Sigmoid colon (tissue), 7 donors: ENCODE measurements around the gene SEMA5B. TPM values are rescaled to one million over a fixed set of nuclear protein-coding genes. Genes with fewer than 3 reads are reported as not detected.
A peak's percentile ranks its signal among the peaks of the same experiment; 100 is the strongest.

Experiments used
- DNase-seq: peaks from one replicate; pipeline ENCODE4 v3.0.0-alpha.2; 2019
- H3K27ac ChIP-seq, 4 donors: fragments of 200-600 bp; sonication (generic); one replicate each; pipeline ENCODE4 v1.5.1; 2016 to 2019; ENCODE audit warnings: mild to moderate bottlenecking in 1 of 4
- H3K27me3 ChIP-seq, 3 donors: fragments of 200-600 bp; sonication (generic); one replicate each; pipeline ENCODE4 v1.5.1; 2019; ENCODE audit warnings: mild to moderate bottlenecking in 1 of 3
- H3K36me3 ChIP-seq, 4 donors: fragments of 200-600 bp; sonication (generic); one replicate each; pipeline ENCODE4 v1.5.1; 2016 to 2019
- H3K4me1 ChIP-seq, 4 donors: fragments of 200-600 bp; sonication (generic); one replicate each; pipeline ENCODE4 v1.5.1; 2017 to 2019
- H3K4me3 ChIP-seq, 4 donors: fragments of 200-600 bp; sonication (generic); one replicate each; pipeline ENCODE4 v1.5.1; 2017 to 2019; ENCODE audit warnings: mild to moderate bottlenecking in 2 of 4, moderate library complexity in 1 of 4
- H3K9me3 ChIP-seq, 4 donors: fragments of 200-600 bp in 3 of 4; sonication (generic) in 3 of 4; one replicate each; pipeline versions ENCODE4 v1.5.1 to v1.6.1; 2013 to 2019
- EP300 ChIP-seq, 4 donors: sonication (generic); formaldehyde crosslinking; IDR thresholded peaks; one replicate each; pipeline ENCODE4 v1.6.1; 2017; ENCODE audit warnings: antibody characterized with exemption in 4 of 4
- POLR2A ChIP-seq, 2 donors: fragments of 450-650 bp; IDR thresholded peaks; one replicate each; pipeline ENCODE4 v1.6.1; 2016; ENCODE audit warnings: antibody characterized with exemption in 2 of 2, mild to moderate bottlenecking in 2 of 2, moderate library complexity in 2 of 2
- POLR2AphosphoS5 ChIP-seq, 4 donors: sonication (generic); formaldehyde crosslinking; IDR thresholded peaks; one replicate each; pipeline ENCODE4 v1.6.1; 2017; ENCODE audit warnings: antibody characterized with exemption in 4 of 4
- WGBS, 2 donors: extraction: QIAGEN DNeasy Blood & Tissue Kit; methylation state at CpG; one replicate each; pipeline ENCODE4 v1.1.7; 2013; 5-methylcytosine and 5-hydroxymethylcytosine counted together
- intact Hi-C: fragments of 100-400 bp; cut with DNase I; formaldehyde crosslinking; loops from one replicate; pipeline ENCODE4 v1.15.1; 2023
- polyA plus RNA-seq, 3 donors: library from polyadenylated mRNA; stranded (reverse); fragments of 200-250 nt; gene quantifications; one replicate each; pipeline ENCODE4 v1.2.3, GENCODE V29; 2013
- total RNA-seq, 4 donors: library from RNA; depleted of rRNA; stranded (reverse); fragments of >200 nt; gene quantifications; one replicate each; pipeline ENCODE4 v1.1.0, GENCODE V29; 2016
- TF ChIP-seq, protein P1 (sequence below), 4 experiments: fragments of 450-650 bp in 3 of 4; fragments of 200-600 bp in 1 of 4; IDR thresholded peaks; one replicate each; pipeline ENCODE4 v1.5.1; 2016 to 2019; ENCODE audit warnings: antibody characterized with exemption in 4 of 4, mild to moderate bottlenecking in 3 of 4, moderate library complexity in 2 of 4
- donor health status: healthy with polysubstance abuse.
- donor health status: Bipolar disorder and iron deficiency.
- donor health status: healthy.

SEMA5B gene
- total and polyA plus RNA-seq, 7 donors = 0.36 to 0.69 (median 0.55) TPM; not detected in 2

GRCh38 chr3:123028233-123028828 lies 768 bp upstream of the SEMA5B start:
- Histone ChIP-seq H3K27ac (peak overlapping the region in 2 of 4 donors; percentile 1 to 51), H3K27me3 (peaks cover 12 to 81% (median 38%) of the 10 kb centered on the region in 3 donors), H3K36me3 (no peaks in the 10 kb centered on the region), H3K4me3 (peak overlapping the region; percentile 27 to 61 (median 52)), H3K9me3 (no peaks in the 10 kb centered on the region), H3K4me1 (peaks cover 0 to 33% (median 31%) of the 10 kb centered on the region in 4 donors)
- no peak for TF ChIP-seq POLR2A (IDR thresholded peaks at IDR 0.05)
- TF ChIP-seq, protein P1, sequence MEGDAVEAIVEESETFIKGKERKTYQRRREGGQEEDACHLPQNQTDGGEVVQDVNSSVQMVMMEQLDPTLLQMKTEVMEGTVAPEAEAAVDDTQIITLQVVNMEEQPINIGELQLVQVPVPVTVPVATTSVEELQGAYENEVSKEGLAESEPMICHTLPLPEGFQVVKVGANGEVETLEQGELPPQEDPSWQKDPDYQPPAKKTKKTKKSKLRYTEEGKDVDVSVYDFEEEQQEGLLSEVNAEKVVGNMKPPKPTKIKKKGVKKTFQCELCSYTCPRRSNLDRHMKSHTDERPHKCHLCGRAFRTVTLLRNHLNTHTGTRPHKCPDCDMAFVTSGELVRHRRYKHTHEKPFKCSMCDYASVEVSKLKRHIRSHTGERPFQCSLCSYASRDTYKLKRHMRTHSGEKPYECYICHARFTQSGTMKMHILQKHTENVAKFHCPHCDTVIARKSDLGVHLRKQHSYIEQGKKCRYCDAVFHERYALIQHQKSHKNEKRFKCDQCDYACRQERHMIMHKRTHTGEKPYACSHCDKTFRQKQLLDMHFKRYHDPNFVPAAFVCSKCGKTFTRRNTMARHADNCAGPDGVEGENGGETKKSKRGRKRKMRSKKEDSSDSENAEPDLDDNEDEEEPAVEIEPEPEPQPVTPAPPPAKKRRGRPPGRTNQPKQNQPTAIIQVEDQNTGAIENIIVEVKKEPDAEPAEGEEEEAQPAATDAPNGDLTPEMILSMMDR (IDR thresholded peaks at IDR 0.05) = peak; percentile 26 to 58 (median 44)
- DNase-seq = peak; percentile 74
- 1% methylated on average over 21 of the region's 21 CpGs for WGBS, 2 donors
- intact Hi-C loops = loop anchor here (2.0 to 10.0 kb wide), 5 partner anchors 38 to 231 kb away; partner anchors contain the start of genes PDIA5, SEC22A and SLC49A4

DNA sequence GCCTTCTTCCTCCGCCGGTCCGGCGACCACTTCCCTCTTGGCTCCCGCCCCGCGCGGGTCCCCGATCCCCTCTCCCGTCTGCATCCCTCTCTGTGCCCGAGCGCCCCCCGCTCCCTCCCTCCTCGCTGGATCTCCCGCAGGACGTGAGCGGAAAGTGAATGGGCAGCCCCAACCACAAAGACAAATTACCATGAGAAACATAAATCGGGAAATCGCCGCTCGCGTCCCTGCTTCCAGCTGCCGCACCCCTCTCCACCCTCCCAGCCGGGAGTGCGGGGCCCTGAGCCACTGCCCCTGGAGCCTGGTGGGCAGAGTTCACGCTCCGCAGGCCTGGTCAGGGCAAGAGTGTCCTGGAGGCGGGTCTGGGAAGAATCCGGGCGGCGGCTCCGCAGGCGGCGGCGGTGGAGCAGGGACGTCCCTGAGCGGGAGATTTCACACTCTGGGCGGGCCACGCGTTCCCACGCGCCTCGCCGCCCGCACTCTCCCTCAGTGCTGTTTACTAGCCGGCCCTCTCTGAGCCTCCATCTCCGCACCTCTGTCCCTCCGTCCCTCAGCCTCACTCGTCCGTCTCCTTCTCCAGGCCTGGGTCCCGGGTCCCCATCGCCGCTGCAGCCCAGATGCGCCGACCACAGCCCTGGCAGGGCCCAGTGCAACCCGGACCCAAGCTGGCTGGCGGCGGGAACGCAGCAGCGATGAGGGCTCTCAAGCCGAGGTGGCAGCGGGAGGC lies 835 bp downstream of the SEMA5B start:
- Histone ChIP-seq H3K27me3 (peaks cover 12 to 66% (median 27%) of the 10 kb centered on the region in 3 donors), H3K4me1 (peaks cover 0 to 33% (median 31%) of the 10 kb centered on the region in 4 donors), H3K36me3 (no peaks in the 10 kb centered on the region), H3K27ac (peak overlapping the region in 1 of 4 donors; percentile 8), H3K4me3 (peak overlapping the region; percentile 27 to 61 (median 52)), H3K9me3 (no peaks in the 10 kb centered on the region)
- DNase-seq = peak; percentile 67
- WGBS, 2 donors = 1% methylated on average over 62 of the region's 62 CpGs
- no peak for TF ChIP-seq POLR2A (IDR thresholded peaks at IDR 0.05)
- TF ChIP-seq, protein P1 (IDR thresholded peaks at IDR 0.05) = no peak
- intact Hi-C loops = loop anchor here (5.0 to 10.0 kb wide), 3 partner anchors 176 to 229 kb away; partner anchors contain the start of genes SEC22A and SLC49A4

DNA sequence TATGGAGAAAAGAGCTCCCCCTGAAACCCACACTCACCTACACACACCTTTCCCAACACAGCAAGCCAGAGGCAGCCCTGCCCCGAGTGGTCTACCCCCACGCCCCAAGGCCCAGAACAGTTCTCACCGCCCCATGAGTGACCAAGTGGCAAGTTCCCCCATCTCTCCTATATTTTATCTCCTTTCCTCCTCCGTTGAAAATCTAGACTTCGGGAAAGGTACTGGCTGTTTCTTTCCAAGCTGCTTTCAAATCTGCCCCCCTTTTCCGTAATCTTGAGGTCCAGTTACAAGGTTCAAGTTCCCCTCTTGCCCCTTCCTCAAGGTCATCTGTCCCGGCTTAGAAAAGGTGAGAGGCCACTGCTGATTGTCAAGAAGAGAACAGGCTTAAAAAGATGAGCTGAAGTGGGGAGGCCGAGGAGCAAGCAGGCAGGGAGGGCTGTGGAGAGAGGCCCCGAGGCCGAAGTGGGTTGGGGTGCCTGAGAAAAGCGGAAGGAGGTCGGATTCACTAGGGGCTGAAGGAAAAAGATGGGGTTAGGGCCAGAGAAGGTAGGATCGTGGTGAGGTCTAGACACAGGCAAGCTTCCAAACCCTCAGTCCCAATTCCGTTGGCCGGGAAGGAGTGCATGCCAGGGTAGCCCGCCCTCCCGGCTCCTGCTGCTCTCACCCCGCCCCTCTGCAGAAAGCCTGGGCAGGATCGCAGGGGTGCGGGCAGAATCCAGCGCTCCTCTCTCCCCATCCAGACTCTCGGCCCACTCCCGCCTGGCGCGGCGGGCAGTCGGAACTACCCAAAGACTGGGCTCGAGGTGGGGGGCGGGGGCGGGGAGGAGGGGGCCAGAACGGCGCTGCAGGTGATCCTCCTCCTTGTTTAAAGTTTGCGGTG lies 1.7 kb downstream of the SEMA5B start:
- Histone ChIP-seq H3K4me1 (peaks cover 0 to 33% (median 31%) of the 10 kb centered on the region in 4 donors), H3K36me3 (no peaks in the 10 kb centered on the region), H3K27ac (peak overlapping the region in 1 of 4 donors; percentile 8), H3K27me3 (peaks cover 12 to 58% (median 27%) of the 10 kb centered on the region in 3 donors), H3K9me3 (no peaks in the 10 kb centered on the region), H3K4me3 (peak overlapping the region; percentile 19 to 61 (median 52))
- no peak for DNase-seq
- intact Hi-C loops = loop anchor here (5.0 to 10.0 kb wide), 3 partner anchors 176 to 229 kb away; partner anchors contain the start of genes SEC22A and SLC49A4
- TF ChIP-seq POLR2AphosphoS5 (IDR thresholded peaks at IDR 0.05) (no peak), EP300 (IDR thresholded peaks at IDR 0.05) (no peak), POLR2A (IDR thresholded peaks at IDR 0.05) (no peak)
- TF ChIP-seq, protein P1 (IDR thresholded peaks at IDR 0.05) = no peak
- 20% methylated on average over 33 of the region's 33 CpGs for WGBS, 2 donors

GRCh38 chr3:123024056-123024455 lies 3.5 kb downstream of the SEMA5B start:
- intact Hi-C loops = loop anchor here (10.0 kb wide), 1 partner anchor 231 kb away; no protein-coding TSS in a partner anchor
- H3K27me3 ChIP-seq = peaks cover 12 to 42% (median 24%) of the 10 kb centered on the region in 3 donors
- no peak for DNase-seq

More at GRCh38 chr3:123024056-123024455, 3.5 kb downstream of the SEMA5B start:
- H3K36me3 ChIP-seq = no peaks in the 10 kb centered on the region
- TF ChIP-seq EP300 (IDR thresholded peaks at IDR 0.05) (no peak), POLR2A (IDR thresholded peaks at IDR 0.05) (no peak), POLR2AphosphoS5 (IDR thresholded peaks at IDR 0.05) (no peak)
- TF ChIP-seq, protein P1 (IDR thresholded peaks at IDR 0.05) = no peak
- WGBS, 2 donors = 78 to 93% methylated on average over 1 of the region's 1 CpG
- H3K4me3 ChIP-seq = no peak overlapping the region
- no peak overlapping the region for H3K27ac ChIP-seq
- peaks cover 0 to 32% (median 30%) of the 10 kb centered on the region in 4 donors for H3K4me1 ChIP-seq
- no peaks in the 10 kb centered on the region for H3K9me3 ChIP-seq
